ENCODE measurements around the gene ZNF766.

DNA sequence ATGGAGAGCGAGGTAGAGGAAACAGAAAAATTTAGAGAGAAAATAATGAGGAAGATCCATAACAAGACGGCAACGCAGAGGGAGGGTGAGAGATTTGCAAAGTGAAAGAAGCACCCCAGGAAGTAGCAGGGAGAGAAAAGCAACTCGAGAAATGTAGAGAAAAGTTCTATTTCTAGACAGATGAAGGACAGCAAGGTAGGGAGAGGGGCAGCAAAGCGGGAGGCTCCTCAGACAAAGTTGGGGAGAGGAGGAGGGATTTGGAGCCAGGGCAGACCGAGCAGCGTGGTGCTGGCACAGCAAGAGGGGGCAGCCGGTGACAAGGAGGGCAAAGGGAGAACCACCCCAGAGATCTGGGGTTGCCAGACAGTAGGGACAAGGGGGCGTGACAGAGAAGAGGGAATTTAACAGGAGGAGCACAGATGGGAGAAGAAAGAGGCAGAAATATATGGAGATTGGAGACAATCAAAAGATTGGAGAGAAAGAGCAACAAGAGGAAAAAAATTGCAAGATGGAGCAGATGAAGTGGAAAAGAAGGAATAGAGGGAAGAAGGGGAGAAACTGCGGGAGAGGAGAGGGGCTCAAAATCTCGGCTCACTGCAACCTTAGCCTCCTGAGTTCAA is 989 bp downstream of the ZNF766 start:
- no peak for TF ChIP-seq KDM1A (IDR thresholded peaks at IDR 0.05)
- no peak for TF ChIP-seq NR2F6 (CRISPR knock-in tag; IDR thresholded peaks at IDR 0.05)
- TF ChIP-seq, protein P1, sequence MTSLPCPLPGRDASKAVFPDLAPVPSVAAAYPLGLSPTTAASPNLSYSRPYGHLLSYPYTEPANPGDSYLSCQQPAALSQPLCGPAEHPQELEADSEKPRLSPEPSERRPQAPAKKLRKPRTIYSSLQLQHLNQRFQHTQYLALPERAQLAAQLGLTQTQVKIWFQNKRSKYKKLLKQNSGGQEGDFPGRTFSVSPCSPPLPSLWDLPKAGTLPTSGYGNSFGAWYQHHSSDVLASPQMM (CRISPR knock-in tag; IDR thresholded peaks at IDR 0.05) = no peak
- TF ChIP-seq, protein P2, sequence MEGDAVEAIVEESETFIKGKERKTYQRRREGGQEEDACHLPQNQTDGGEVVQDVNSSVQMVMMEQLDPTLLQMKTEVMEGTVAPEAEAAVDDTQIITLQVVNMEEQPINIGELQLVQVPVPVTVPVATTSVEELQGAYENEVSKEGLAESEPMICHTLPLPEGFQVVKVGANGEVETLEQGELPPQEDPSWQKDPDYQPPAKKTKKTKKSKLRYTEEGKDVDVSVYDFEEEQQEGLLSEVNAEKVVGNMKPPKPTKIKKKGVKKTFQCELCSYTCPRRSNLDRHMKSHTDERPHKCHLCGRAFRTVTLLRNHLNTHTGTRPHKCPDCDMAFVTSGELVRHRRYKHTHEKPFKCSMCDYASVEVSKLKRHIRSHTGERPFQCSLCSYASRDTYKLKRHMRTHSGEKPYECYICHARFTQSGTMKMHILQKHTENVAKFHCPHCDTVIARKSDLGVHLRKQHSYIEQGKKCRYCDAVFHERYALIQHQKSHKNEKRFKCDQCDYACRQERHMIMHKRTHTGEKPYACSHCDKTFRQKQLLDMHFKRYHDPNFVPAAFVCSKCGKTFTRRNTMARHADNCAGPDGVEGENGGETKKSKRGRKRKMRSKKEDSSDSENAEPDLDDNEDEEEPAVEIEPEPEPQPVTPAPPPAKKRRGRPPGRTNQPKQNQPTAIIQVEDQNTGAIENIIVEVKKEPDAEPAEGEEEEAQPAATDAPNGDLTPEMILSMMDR (IDR thresholded peaks at IDR 0.05 in 2 of 3, conservative IDR thresholded peaks at IDR 0.05 in 1 of 3; ENCODE audit: insufficient read depth in 2 of 3, low read depth in 1 of 3, low read length in 3 of 3) = no peak
- TF ChIP-seq ZBTB1 (CRISPR knock-in tag; IDR thresholded peaks at IDR 0.05; ENCODE audit: borderline replicate concordance, low read depth) = no peak
- TF ChIP-seq, protein P3, sequence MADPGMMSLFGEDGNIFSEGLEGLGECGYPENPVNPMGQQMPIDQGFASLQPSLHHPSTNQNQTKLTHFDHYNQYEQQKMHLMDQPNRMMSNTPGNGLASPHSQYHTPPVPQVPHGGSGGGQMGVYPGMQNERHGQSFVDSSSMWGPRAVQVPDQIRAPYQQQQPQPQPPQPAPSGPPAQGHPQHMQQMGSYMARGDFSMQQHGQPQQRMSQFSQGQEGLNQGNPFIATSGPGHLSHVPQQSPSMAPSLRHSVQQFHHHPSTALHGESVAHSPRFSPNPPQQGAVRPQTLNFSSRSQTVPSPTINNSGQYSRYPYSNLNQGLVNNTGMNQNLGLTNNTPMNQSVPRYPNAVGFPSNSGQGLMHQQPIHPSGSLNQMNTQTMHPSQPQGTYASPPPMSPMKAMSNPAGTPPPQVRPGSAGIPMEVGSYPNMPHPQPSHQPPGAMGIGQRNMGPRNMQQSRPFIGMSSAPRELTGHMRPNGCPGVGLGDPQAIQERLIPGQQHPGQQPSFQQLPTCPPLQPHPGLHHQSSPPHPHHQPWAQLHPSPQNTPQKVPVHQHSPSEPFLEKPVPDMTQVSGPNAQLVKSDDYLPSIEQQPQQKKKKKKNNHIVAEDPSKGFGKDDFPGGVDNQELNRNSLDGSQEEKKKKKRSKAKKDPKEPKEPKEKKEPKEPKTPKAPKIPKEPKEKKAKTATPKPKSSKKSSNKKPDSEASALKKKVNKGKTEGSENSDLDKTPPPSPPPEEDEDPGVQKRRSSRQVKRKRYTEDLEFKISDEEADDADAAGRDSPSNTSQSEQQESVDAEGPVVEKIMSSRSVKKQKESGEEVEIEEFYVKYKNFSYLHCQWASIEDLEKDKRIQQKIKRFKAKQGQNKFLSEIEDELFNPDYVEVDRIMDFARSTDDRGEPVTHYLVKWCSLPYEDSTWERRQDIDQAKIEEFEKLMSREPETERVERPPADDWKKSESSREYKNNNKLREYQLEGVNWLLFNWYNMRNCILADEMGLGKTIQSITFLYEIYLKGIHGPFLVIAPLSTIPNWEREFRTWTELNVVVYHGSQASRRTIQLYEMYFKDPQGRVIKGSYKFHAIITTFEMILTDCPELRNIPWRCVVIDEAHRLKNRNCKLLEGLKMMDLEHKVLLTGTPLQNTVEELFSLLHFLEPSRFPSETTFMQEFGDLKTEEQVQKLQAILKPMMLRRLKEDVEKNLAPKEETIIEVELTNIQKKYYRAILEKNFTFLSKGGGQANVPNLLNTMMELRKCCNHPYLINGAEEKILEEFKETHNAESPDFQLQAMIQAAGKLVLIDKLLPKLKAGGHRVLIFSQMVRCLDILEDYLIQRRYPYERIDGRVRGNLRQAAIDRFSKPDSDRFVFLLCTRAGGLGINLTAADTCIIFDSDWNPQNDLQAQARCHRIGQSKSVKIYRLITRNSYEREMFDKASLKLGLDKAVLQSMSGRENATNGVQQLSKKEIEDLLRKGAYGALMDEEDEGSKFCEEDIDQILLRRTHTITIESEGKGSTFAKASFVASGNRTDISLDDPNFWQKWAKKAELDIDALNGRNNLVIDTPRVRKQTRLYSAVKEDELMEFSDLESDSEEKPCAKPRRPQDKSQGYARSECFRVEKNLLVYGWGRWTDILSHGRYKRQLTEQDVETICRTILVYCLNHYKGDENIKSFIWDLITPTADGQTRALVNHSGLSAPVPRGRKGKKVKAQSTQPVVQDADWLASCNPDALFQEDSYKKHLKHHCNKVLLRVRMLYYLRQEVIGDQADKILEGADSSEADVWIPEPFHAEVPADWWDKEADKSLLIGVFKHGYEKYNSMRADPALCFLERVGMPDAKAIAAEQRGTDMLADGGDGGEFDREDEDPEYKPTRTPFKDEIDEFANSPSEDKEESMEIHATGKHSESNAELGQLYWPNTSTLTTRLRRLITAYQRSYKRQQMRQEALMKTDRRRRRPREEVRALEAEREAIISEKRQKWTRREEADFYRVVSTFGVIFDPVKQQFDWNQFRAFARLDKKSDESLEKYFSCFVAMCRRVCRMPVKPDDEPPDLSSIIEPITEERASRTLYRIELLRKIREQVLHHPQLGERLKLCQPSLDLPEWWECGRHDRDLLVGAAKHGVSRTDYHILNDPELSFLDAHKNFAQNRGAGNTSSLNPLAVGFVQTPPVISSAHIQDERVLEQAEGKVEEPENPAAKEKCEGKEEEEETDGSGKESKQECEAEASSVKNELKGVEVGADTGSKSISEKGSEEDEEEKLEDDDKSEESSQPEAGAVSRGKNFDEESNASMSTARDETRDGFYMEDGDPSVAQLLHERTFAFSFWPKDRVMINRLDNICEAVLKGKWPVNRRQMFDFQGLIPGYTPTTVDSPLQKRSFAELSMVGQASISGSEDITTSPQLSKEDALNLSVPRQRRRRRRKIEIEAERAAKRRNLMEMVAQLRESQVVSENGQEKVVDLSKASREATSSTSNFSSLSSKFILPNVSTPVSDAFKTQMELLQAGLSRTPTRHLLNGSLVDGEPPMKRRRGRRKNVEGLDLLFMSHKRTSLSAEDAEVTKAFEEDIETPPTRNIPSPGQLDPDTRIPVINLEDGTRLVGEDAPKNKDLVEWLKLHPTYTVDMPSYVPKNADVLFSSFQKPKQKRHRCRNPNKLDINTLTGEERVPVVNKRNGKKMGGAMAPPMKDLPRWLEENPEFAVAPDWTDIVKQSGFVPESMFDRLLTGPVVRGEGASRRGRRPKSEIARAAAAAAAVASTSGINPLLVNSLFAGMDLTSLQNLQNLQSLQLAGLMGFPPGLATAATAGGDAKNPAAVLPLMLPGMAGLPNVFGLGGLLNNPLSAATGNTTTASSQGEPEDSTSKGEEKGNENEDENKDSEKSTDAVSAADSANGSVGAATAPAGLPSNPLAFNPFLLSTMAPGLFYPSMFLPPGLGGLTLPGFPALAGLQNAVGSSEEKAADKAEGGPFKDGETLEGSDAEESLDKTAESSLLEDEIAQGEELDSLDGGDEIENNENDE (IDR thresholded peaks at IDR 0.05; ENCODE audit: low read depth, low read length) = no peak
- TF ChIP-seq PTBP1 (IDR thresholded peaks at IDR 0.05; ENCODE audit: low read depth, low read length) = no peak
- no peak for TF ChIP-seq POLR2A (conservative IDR thresholded peaks at IDR 0.05)
- no peak for TF ChIP-seq TGIF2 (CRISPR knock-in tag; IDR thresholded peaks at IDR 0.05)
- TF ChIP-seq ZNF3 (CRISPR knock-in tag; IDR thresholded peaks at IDR 0.05) = no peak
- TF ChIP-seq RFX5 (IDR thresholded peaks at IDR 0.05; ENCODE audit: low read depth, low read length) = no peak
- TF ChIP-seq, protein P4, sequence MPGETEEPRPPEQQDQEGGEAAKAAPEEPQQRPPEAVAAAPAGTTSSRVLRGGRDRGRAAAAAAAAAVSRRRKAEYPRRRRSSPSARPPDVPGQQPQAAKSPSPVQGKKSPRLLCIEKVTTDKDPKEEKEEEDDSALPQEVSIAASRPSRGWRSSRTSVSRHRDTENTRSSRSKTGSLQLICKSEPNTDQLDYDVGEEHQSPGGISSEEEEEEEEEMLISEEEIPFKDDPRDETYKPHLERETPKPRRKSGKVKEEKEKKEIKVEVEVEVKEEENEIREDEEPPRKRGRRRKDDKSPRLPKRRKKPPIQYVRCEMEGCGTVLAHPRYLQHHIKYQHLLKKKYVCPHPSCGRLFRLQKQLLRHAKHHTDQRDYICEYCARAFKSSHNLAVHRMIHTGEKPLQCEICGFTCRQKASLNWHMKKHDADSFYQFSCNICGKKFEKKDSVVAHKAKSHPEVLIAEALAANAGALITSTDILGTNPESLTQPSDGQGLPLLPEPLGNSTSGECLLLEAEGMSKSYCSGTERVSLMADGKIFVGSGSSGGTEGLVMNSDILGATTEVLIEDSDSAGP (CRISPR knock-in tag; IDR thresholded peaks at IDR 0.05) = no peak
- TF ChIP-seq TAF1 (IDR thresholded peaks at IDR 0.05; ENCODE audit: control insufficient read depth, extremely low read depth, insufficient read depth, low read length, severe bottlenecking) = no peak
